Amygdala (tissue), 56 donors: ENCODE measurements around the gene C10orf62.

Source experiments
- DNase-seq, 56 donors: peaks; one replicate each; lab custom pipeline; 2025; lab: John Stamatoyannopoulos, UW

The C10orf62 gene

GRCh38 chr10:97584060-97584797, 5.3 kb upstream of the C10orf62 start, which contains the start of gene HOGA1:
TSS of gene HOGA1 (plus strand) at chr10:97584389. CDS start at chr10:97584704, 315 bp downstream.
- peak in 53 of 56 donors; percentile 19 to 97 (median 79) for DNase-seq

- no peak for DNase-seq
Observed at GRCh38 chr10:97584798-97585438, 4.6 kb upstream of the C10orf62 start.

GRCh38 chr10:97585439-97585811, 4.1 kb upstream of the C10orf62 start:
- no peak for DNase-seq

GRCh38 chr10:97587183-97587582, 2.3 kb upstream of the C10orf62 start:
- no peak for DNase-seq

- no peak for DNase-seq
Observed at GRCh38 chr10:97590082-97590747, 694 bp downstream of the C10orf62 start.

- peak in 1 of 56 donors; percentile 17 for DNase-seq
Observed at GRCh38 chr10:97590748-97591495, 1.4 kb downstream of the C10orf62 start.

GRCh38 chr10:97593421-97593820, 3.9 kb downstream of the C10orf62 start:
- DNase-seq, result no peak

- DNase-seq, result no peak
Observed at GRCh38 chr10:97596101-97597082, 6.9 kb downstream of the C10orf62 start.

- DNase-seq, result no peak
Observed at GRCh38 chr10:97597778-97598177, 8.3 kb downstream of the C10orf62 start.

- no peak for DNase-seq
Observed at GRCh38 chr10:97598407-97599271, 9.1 kb downstream of the C10orf62 start.

GRCh38 chr10:97599272-97599619, 9.7 kb downstream of the C10orf62 start:
- no peak for DNase-seq

- no peak for DNase-seq
Observed at GRCh38 chr10:97600616-97601015, 11.1 kb downstream of the C10orf62 start.

- peak in 26 of 56 donors; percentile 6 to 70 (median 26) for DNase-seq
Observed at GRCh38 chr10:97601268-97602215, 12.0 kb downstream of the C10orf62 start.

GRCh38 chr10:97607095-97607636, 17.6 kb downstream of the C10orf62 start:
- peak in 19 of 56 donors; percentile 2 to 72 (median 19) for DNase-seq

- DNase-seq, result no peak
Observed at GRCh38 chr10:97608991-97609561, 19.6 kb downstream of the C10orf62 start.

- DNase-seq, result no peak
Observed at GRCh38 chr10:97611473-97611872, 22.0 kb downstream of the C10orf62 start.

- DNase-seq, result no peak
Observed at GRCh38 chr10:97612386-97612785, 22.9 kb downstream of the C10orf62 start.
